Upper lobe of left lung (tissue), 4 donors: Measurements from ENCODE around the gene SHOC1.

Experiments used
- EP300 ChIP-seq, 4 donors: sonication (generic); formaldehyde crosslinking; IDR thresholded peaks; one replicate each; pipeline ENCODE4 v1.5.1; 2017; ENCODE audit warnings: antibody characterized with exemption in 4 of 4, control low read depth in 2 of 4
- POLR2A ChIP-seq, 4 donors: fragments of 450-650 bp; IDR thresholded peaks; one replicate each; pipeline ENCODE4 v1.5.1; 2016 to 2017; ENCODE audit warnings: antibody characterized with exemption in 4 of 4, mild to moderate bottlenecking in 2 of 4
- POLR2AphosphoS5 ChIP-seq, 2 donors: sonication (generic); formaldehyde crosslinking; IDR thresholded peaks; one replicate each; pipeline ENCODE4 v1.5.1; 2017; ENCODE audit warnings: antibody characterized with exemption in 2 of 2
- TF ChIP-seq, protein P1 (sequence below), 6 experiments: fragments of 450-650 bp in 4 of 6; fragments of 200-600 bp in 2 of 6; sonication (generic) in 2 of 6; IDR thresholded peaks; one replicate each; pipeline ENCODE4 v1.5.1; 2016 to 2019; ENCODE audit warnings: antibody characterized with exemption in 6 of 6

DNA sequence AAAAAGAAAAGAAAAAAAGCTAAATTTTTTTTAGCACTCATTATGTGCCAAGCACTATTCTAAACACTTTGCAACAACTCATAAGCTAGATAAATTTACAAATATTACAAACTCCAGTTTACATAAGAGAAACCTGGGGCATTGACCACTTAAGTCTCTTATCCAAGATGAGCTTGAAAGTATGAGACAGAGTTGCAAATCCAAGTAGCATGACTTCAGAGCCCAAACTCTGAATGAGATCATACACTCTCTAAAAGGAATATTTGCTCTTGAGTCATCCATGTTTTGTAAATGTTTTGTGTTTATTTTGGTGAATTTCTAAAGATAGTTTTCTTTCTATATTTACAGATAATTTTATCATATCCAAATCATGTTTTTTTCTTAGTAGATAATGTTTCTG lies 4.0 kb upstream of the SHOC1 start:
- TF ChIP-seq, protein P1, sequence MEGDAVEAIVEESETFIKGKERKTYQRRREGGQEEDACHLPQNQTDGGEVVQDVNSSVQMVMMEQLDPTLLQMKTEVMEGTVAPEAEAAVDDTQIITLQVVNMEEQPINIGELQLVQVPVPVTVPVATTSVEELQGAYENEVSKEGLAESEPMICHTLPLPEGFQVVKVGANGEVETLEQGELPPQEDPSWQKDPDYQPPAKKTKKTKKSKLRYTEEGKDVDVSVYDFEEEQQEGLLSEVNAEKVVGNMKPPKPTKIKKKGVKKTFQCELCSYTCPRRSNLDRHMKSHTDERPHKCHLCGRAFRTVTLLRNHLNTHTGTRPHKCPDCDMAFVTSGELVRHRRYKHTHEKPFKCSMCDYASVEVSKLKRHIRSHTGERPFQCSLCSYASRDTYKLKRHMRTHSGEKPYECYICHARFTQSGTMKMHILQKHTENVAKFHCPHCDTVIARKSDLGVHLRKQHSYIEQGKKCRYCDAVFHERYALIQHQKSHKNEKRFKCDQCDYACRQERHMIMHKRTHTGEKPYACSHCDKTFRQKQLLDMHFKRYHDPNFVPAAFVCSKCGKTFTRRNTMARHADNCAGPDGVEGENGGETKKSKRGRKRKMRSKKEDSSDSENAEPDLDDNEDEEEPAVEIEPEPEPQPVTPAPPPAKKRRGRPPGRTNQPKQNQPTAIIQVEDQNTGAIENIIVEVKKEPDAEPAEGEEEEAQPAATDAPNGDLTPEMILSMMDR (IDR thresholded peaks at IDR 0.05), result no peak
- TF ChIP-seq POLR2A (IDR thresholded peaks at IDR 0.05), result no peak
- no peak for TF ChIP-seq EP300 (IDR thresholded peaks at IDR 0.05)
- TF ChIP-seq POLR2AphosphoS5 (IDR thresholded peaks at IDR 0.05), result no peak
